ENCODE measurements around the gene ARHGEF2. TPM values are rescaled to one million over a fixed set of nuclear protein-coding genes. Genes with fewer than 3 reads are reported as not detected.
"Not testable (repeated sequence)": the region's sequence is repeated elsewhere in the genome, so short reads cannot be mapped to it uniquely, and the experiment has no call there.

Gene ARHGEF2
- polyA plus RNA-seq, 1 of the 3 experiments (the other 2 are of a cell fraction): 50.8 TPM

- ChIA-PET POLR2A (interaction anchor here (0.8 to 1.0 kb wide), 2 partner anchors 55 to 79 kb away, joined by 3 read pairs; no protein-coding TSS in a partner anchor), CTCF (interaction anchor here (0.5 to 4.4 kb wide), 46 partner anchors 8 to 739 kb away, joined by 3 to 83 read pairs (median 4); partner anchors contain the start of genes ARHGEF2, GON4L and KHDC4)
- Histone ChIP-seq H3K9me2 (no peaks in the 10 kb centered on the region), H3K4me3 (ENCODE audit: low read depth in 2 of 2, low read length in 1 of 2) (no peak overlapping the region; a peak in 1 of 4 replicates), H3K4me1 (ENCODE audit: control insufficient read depth in 1 of 2, insufficient read depth in 2 of 2, low read depth in 1 of 2, low read length in 1 of 2) (no peaks in the 10 kb centered on the region; a peak in 1 of 4 replicates), H3F3A (replicated peaks; ENCODE audit: insufficient read depth) (no peaks in the 10 kb centered on the region), H2AFZ (ENCODE audit: low read depth) (peak overlapping the region; percentile 33; the same call in 1 of the 2 replicates), H3K27me3 (ENCODE audit: insufficient read depth) (no peaks in the 10 kb centered on the region), H3K4me2 (no peak overlapping the region; the same call in 1 of the 2 replicates), H3K9me3 (no peaks in the 10 kb centered on the region), H3K9ac (no peak overlapping the region), H3K79me2 (ENCODE audit: insufficient read depth) (no peaks in the 10 kb centered on the region), H3K36me3 (replicated peaks in 1 of 2; ENCODE audit: control insufficient read depth in 1 of 2, insufficient read depth in 2 of 2, low read length in 1 of 2) (no peaks in the 10 kb centered on the region), H4K20me1 (ENCODE audit: insufficient read depth) (no peaks in the 10 kb centered on the region), H3K27ac (ENCODE audit: low read depth in 2 of 2, low read length in 1 of 2) (no peak overlapping the region)
- peak; percentile 85 for DNase-seq
- 62% methylated on average over 6 of the region's 9 CpGs for WGBS (ENCODE audit: low lambda C conversion rate)
- TF ChIP-seq FOXM1 (IDR thresholded peaks at IDR 0.05; ENCODE audit: low read depth) (no peak), SMC3 (IDR thresholded peaks at IDR 0.05; ENCODE audit: low read depth, low read length) (peak; percentile 93), FOXJ3 (CRISPR knock-in tag; IDR thresholded peaks at IDR 0.05) (no peak), IRF3 (IDR thresholded peaks at IDR 0.05; ENCODE audit: low read depth, low read length) (no peak), RAD21 (IDR thresholded peaks at IDR 0.05; ENCODE audit: low read length) (peak; percentile 96), RXRA (IDR thresholded peaks at IDR 0.05; ENCODE audit: borderline replicate concordance, low read depth) (no peak), TAF1 (IDR thresholded peaks at IDR 0.05; ENCODE audit: borderline replicate concordance, low read depth, low read length) (no peak), CTCF (IDR thresholded peaks at IDR 0.05) (peak; percentile 91), MXI1 (IDR thresholded peaks at IDR 0.05; ENCODE audit: low read depth, low read length) (no peak)
Observed at GRCh38 chr1:155989242-155990004, 11.1 kb upstream of the ARHGEF2 start.

GRCh38 chr1:155984903-155985645 is 6.7 kb upstream of the ARHGEF2 start:
- H4K20me1 ChIP-seq (ENCODE audit: insufficient read depth); H3K27me3 ChIP-seq (ENCODE audit: insufficient read depth); H3K27ac ChIP-seq (ENCODE audit: low read depth in 2 of 2, low read length in 1 of 2); H3K4me3 ChIP-seq (ENCODE audit: low read depth in 2 of 2, low read length in 1 of 2); H3K9me2 ChIP-seq; H3K4me2 ChIP-seq; H3K36me3 ChIP-seq (replicated peaks in 1 of 2; ENCODE audit: control insufficient read depth in 1 of 2, insufficient read depth in 2 of 2, low read length in 1 of 2); H3K9ac ChIP-seq; H3K9me3 ChIP-seq; H2AFZ ChIP-seq (ENCODE audit: low read depth); DNase-seq: not testable (repeated sequence)
- ChIA-PET CTCF (interaction anchor here (1.0 to 6.5 kb wide), 3 partner anchors 47 to 87 kb away, joined by 3 to 41 read pairs (median 10); no protein-coding TSS in a partner anchor), POLR2A (interaction anchor here (0.6 kb wide), 1 partner anchor 71 kb away, joined by 3 read pairs; no protein-coding TSS in a partner anchor)
- H3F3A ChIP-seq (replicated peaks; ENCODE audit: insufficient read depth): peaks cover 14% of the 10 kb centered on the region
- WGBS (ENCODE audit: low lambda C conversion rate): 90% methylated on average over 9 of the region's 11 CpGs
- H3K79me2 ChIP-seq (ENCODE audit: insufficient read depth): peaks cover 26% of the 10 kb centered on the region
- peaks cover 0 to 34% of the 10 kb centered on the region in 2 experiments; a peak in 3 of 4 replicates for H3K4me1 ChIP-seq (ENCODE audit: control insufficient read depth in 1 of 2, insufficient read depth in 2 of 2, low read depth in 1 of 2, low read length in 1 of 2)

All from SK-N-SH (cell line).